Measurements from ENCODE around the gene SGIP1.

SGIP1 gene

DNA sequence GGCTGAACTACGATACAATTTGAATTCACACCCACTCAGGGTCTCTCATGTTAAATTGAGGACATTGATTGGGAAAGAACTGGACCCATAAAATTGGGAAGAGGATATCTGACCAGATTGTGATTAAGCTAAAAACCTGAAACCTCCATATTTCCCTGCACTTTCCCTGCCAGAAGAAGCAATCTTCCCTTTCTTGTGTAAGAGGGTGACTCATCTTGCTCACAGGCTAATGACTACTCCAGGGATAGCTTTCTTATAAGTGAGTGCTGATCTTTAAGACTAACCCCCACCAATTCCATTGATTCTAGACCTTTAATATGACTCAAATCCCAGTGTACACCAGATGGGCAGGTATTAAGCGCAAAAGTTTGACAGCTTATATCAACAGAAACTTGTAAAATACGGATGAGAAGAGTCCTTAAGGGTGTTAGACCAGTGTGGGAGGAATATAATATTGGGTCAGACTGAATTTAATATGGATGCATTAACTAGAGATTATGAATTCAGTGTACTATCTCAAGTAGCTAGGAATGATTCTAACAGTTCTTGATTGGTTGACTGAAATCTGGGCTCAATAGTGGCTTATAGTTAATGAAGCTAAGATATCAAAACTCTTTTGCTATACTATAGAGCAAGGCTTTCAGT lies 12.1 kb upstream of the SGIP1 start:
- DNase-seq (ENCODE audit: low spot score) = no peak

- no peak for DNase-seq (ENCODE audit: low spot score)
Observed at GRCh38 chr1:66523562-66523961, 10.4 kb upstream of the SGIP1 start.

DNA sequence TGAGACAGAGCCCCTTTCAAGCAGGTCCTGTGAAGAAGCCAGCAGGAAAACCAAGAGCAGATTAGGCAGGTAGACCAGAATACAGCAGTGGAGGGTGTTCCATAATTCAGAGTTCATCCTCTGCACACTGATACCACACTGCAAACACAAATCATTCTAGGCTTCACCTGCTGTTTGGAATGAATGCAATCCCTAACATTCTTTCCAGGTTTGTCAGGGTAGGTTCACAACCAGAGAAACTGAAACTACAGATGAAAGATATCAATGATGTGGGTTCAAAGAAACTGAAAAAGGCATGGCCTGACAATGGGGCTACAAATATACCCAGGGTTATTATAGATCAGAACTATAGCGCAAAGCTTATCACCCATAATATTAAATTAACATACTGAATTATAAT lies 8.9 kb upstream of the SGIP1 start:
- DNase-seq (ENCODE audit: low spot score) = no peak

- DNase-seq (ENCODE audit: low spot score) = no peak
Observed at GRCh38 chr1:66526036-66526435, 7.9 kb upstream of the SGIP1 start.

GRCh38 chr1:66526991-66527390 lies 7.0 kb upstream of the SGIP1 start:
- DNase-seq (ENCODE audit: low spot score) = no peak

DNA sequence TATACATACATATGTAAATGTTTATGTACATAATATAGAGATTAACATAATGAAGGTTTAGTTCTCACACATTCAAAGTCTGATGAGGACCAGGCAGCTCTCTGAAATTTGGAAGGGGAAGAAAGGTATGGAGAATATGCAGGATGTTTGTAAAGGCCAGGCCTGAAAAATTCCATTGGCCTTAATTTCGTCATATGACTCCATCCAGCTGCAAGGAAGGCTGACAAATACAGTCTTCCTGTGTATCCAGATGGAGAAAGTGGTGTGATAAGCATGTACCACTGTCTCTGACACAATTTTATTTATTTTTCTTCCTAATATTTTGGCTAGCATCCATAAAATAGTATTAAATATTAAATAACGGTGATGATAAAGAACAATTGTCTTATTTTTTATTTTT lies 6.3 kb upstream of the SGIP1 start:
- no peak for DNase-seq (ENCODE audit: low spot score)

- DNase-seq (ENCODE audit: low spot score) = no peak
Observed at GRCh38 chr1:66528580-66528979, 5.4 kb upstream of the SGIP1 start.

- DNase-seq (ENCODE audit: low spot score) = no peak
Observed at GRCh38 chr1:66532214-66532613, 1.7 kb upstream of the SGIP1 start.

DNA sequence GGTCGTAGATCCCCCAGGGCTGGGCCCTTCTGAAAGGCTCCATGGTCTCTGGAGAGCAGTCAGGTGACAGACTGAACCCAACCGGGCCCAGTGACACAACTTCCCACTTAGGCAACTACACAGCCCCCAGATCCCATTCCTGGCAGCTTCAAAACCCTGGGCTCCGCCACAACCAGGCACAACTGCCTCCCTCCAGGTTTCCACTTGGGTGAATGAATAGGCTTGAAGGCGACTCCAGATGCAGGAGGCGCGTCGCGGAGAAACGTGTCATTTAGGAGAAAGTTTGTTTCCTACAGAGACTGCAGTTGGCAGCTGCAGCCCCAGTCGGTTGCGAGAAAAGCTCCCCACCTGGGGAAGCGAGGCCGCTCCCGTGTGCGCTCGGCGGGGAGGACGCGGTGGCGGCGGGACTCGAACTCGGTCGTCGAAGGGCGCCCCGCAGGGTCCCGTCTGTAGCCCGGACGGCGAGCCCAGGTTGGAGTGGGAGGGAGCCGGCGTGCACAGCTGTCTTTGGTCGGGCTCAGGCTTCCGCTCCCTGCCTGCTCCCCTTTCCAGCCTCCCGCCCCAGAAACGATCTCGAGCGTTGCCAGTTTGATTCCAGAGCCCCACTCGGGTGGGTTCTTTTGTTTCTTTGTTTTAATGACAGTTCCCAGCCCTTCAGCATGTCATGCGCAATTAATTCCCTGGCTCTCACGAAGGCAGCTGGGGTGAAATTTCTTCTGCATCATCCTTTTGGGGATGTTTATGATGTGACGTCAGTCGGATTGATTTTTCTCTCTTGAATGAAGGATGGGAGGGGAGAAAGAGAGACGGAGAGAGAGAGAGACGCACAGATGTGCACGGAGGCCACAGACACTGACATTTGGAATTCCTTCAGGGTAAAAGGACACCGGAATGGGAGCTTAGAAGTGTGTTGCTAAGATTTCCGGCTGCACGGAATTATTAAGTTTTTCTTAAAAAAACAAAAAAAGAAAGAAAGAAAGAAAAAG lies 862 bp upstream of the SGIP1 start:
- DNase-seq (ENCODE audit: low spot score) = no peak

GRCh38 chr1:66535061-66535460 lies 1.1 kb downstream of the SGIP1 start:
- DNase-seq (ENCODE audit: low spot score) = no peak

DNA sequence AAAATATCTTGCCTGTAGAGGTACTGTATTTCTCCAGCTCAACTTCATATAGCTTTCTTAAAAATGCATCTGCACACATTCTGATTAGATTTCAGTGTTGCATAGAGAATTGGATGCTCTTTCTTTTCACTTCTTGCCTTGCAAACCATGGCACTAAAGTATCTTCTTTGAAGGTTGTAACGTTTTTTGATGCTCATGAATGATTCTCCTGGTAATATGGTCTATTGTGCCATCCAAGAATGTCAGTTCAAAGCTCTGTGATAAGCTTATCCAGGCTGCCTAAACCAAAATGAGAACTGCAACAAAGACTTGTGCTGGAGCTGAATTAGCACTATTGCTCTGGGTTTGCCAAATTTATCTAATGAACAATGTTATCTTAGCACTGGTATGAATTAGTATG lies 1.9 kb downstream of the SGIP1 start:
- DNase-seq (ENCODE audit: low spot score) = no peak

- DNase-seq (ENCODE audit: low spot score) = no peak
Observed at GRCh38 chr1:66537718-66538117, 3.8 kb downstream of the SGIP1 start.

DNA sequence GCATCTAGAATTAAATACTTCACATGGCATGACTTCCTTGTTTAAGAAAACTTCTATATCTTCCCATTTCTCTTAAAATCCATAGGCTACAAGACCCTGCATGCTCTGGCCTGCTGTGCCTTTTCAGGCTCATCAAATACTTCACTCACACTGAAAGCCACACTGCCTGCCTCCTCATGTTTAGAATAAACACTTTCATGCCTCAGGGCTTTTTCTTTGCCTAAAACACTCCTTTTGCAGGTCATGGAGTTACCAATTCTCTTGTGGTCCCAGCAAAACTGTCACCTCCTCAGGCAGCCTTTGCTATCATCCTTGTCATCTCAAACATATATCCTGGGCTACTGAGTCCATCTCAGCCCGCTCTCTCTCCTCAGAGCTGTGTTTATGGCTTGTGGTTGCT lies 5.5 kb downstream of the SGIP1 start:
- DNase-seq (ENCODE audit: low spot score) = no peak

DNA sequence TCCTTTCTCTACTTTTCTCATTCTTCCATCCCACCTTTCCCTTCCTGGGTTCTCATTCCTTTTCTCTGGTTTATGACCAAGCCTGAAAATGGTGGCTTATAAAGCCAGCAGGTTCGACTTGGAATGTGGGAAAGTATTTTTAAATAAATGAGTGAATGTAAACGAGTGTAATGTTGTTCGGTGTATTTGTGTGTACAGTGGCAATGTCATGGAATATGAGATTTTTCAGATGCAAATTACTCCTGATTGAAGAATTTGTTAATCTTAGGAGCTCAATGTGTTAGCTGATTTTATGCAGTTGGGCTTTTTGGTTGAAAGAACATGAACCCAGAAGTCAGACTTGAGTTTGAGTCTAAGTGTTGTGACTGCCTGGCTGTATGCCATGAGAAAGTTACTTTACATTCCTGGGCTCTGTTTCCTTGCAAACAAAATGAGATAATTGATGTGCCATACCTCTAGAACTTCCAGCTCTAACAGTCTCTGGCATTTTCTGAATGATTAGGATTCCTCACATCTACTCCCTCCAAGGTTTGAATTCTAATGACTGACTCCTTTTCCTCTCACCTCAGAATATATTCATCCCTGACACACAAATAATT lies 6.6 kb downstream of the SGIP1 start:
- DNase-seq (ENCODE audit: low spot score) = no peak

DNA sequence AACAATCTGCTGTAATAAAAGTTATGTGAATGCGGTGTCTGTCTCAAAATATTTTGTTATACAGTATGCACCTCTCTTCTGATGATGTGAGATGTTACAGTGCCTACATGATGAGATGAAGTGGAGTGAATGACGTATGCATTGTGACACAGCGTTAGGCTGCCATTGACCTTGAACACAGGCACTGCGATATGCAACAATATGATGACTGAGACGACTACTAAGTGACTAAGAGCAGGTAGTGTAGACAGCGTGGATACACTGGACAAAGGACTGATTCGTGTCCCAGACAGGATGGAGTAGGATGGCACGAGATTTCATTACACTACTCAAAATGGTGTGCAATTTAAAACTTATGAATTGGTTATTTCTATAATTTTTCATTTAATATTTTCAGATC lies 8.4 kb downstream of the SGIP1 start:
- no peak for DNase-seq (ENCODE audit: low spot score)

GRCh38 chr1:66542811-66543767 lies 9.1 kb downstream of the SGIP1 start:
- no peak for DNase-seq (ENCODE audit: low spot score)

DNA sequence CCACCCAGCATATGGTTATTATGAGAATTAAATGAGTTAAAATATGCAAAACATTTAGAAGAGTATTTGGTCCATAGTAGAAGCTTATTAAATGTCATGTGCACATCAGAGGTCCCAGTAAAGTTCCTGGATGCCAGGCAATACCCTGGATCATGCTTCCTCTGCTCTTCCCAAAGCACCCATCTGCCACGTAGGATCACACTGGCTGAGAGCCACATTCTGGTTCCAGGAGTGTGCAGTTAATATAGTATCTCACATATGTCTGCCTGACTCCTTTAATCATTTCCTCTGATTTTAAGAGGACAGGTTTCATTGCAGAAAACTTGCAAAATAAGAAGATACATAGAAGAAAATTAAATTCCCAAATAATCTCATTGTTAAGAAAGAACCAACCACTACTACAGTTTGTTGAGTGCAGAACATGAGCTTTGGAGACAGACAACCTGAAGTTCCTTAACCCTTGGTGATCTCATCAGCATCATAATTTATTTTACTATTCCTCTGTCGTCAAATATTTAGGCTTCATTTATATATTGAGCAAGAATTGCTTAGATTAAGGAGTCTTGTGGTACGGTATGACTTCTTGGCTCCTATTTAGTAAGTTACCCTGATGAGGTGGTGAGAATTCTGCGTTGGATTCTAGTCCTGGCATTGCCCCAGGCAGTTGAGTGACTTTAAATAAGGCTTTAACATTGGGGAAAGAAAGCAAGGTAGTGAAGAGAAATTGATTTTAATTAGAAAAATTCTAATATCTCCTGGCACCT lies 12.3 kb downstream of the SGIP1 start:
- no peak for DNase-seq (ENCODE audit: low spot score)

- no peak for DNase-seq (ENCODE audit: low spot score)
Observed at GRCh38 chr1:66549017-66549416, 15.1 kb downstream of the SGIP1 start.

DNA sequence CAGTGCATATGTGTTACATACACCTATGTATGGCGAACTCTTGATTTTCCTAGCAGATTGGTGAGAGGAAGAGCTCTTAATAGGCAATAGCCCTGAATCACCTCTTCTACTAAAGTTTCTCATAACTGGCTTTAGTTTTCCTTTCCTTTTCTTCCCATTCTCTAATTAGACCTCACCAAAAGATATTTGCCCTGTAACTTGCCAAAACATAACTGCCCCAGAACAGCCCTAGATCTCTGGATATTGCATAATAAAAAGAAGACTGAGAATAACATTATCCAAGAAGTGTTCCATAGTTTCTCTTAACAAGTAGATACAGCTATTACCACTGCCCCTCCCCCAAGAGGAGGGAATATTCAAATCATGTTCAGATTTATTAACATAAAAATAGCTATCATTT lies 16.3 kb downstream of the SGIP1 start:
- no peak for DNase-seq (ENCODE audit: low spot score)

- no peak for DNase-seq (ENCODE audit: low spot score)
Observed at GRCh38 chr1:66552287-66552686, 18.3 kb downstream of the SGIP1 start.

DNA sequence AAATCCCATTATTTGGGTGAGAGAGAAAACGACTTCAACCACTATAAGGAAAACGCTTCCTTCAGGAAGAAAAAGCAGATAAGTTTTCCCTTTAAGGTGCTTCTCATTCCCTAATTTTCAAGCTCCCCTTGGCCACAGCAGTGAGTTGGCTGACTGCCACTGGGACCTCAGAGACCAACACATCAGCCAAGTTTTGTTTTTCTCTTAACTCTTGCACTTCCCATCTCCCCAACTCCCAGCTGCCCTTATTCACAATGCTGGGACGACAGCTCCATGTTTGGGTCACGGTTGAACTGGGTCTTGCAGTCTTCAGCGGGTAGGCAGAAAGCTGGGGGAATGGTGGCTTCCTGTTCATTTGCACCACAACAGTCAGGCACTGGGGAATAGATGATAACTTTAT lies 18.9 kb downstream of the SGIP1 start:
- no peak for DNase-seq (ENCODE audit: low spot score)
